Loucy (cell line): ENCODE results near the gene FLII.

ENCODE experiments used
- H2AFZ ChIP-seq: fragments of 200-600 bp; sonication (generic); 2 replicates; pipeline ENCODE4 v1.6.0; 2016; ENCODE audit warnings: antibody characterized with exemption, mild to moderate bottlenecking, low read length, moderate library complexity
- H3F3A ChIP-seq: fragments of 200-600 bp; 2 replicates; pipeline ENCODE4 v1.6.0; 2016; ENCODE audit warnings: antibody characterized with exemption, low read depth, mild to moderate bottlenecking
- H3K27me3 ChIP-seq: fragments of 200-600 bp; sonication (generic); 2 replicates; pipeline ENCODE4 v1.6.1; 2014; ENCODE audit warnings: low read length, mild to moderate bottlenecking; ENCODE audit not compliant: insufficient read depth, poor library complexity, severe bottlenecking
- H3K36me3 ChIP-seq: fragments of 200-600 bp; sonication (generic); 2 replicates; pipeline ENCODE4 v1.6.1; 2016; ENCODE audit warnings: low read length; ENCODE audit not compliant: insufficient read depth
- H3K4me1 ChIP-seq: fragments of 200-600 bp; sonication (generic); 2 replicates; pipeline ENCODE4 v1.5.1; 2014; ENCODE audit warnings: low read length, mild to moderate bottlenecking; ENCODE audit not compliant: insufficient read depth, poor library complexity, severe bottlenecking
- H3K4me2 ChIP-seq: fragments of 200-600 bp; sonication (generic); 2 replicates; pipeline ENCODE4 v1.6.0; 2014; ENCODE audit warnings: antibody characterized with exemption, low read length, low read depth, mild to moderate bottlenecking; ENCODE audit not compliant: poor library complexity, severe bottlenecking
- H3K4me3 ChIP-seq: fragments of 200-600 bp; sonication (generic); 2 replicates; pipeline ENCODE4 v1.5.1; 2014; ENCODE audit warnings: low read length, mild to moderate bottlenecking, mixed read lengths; ENCODE audit not compliant: poor library complexity, severe bottlenecking
- H3K79me2 ChIP-seq: fragments of 200-600 bp; sonication (generic); 2 replicates; pipeline ENCODE4 v1.6.1; 2014; ENCODE audit warnings: low read length; ENCODE audit not compliant: insufficient read depth
- H3K9ac ChIP-seq: fragments of 200-600 bp; sonication (generic); 2 replicates; pipeline ENCODE4 v1.6.0; 2014; ENCODE audit warnings: mild to moderate bottlenecking, low read depth, low read length, moderate library complexity; ENCODE audit not compliant: poor library complexity, severe bottlenecking
- H3K9me2 ChIP-seq: fragments of 200-600 bp; sonication (generic); replicated peaks from 2 replicates; pipeline ENCODE4 v1.6.1; 2016; ENCODE audit warnings: low read depth, low read length, mixed read lengths
- H3K9me3 ChIP-seq: fragments of 200-600 bp; sonication (generic); 2 replicates; pipeline ENCODE4 v1.6.1; 2014; ENCODE audit warnings: mild to moderate bottlenecking, antibody characterized with exemption, low read length, low read depth; ENCODE audit not compliant: insufficient read depth
- H4K20me1 ChIP-seq: fragments of 200-600 bp; sonication (generic); 2 replicates; pipeline ENCODE4 v1.6.0; 2014; ENCODE audit warnings: antibody characterized with exemption, low read length, mild to moderate bottlenecking; ENCODE audit not compliant: insufficient read depth, poor library complexity, severe bottlenecking
- CTCF ChIP-seq: fragments of 200-600 bp; sonication (generic); conservative IDR thresholded peaks from 2 replicates; pipeline ENCODE4 v1.5.1; 2014; ENCODE audit warnings: mild to moderate bottlenecking, antibody characterized with exemption, low read length
- EZH2phosphoT487 ChIP-seq: fragments of 200-600 bp; IDR thresholded peaks from 2 replicates; pipeline ENCODE4 v1.6.1; 2018; ENCODE audit warnings: antibody characterized with exemption, mild to moderate bottlenecking, moderate library complexity, borderline replicate concordance

Gene FLII

GRCh38 chr17:18230288-18231141 lies 28.0 kb downstream of the FLII start:
- H3K4me3 ChIP-seq, result no peak overlapping the region
- H3K9ac ChIP-seq, result no peak overlapping the region
- H4K20me1 ChIP-seq, result peaks cover 7% of the 10 kb centered on the region
- no peak overlapping the region for H3K4me2 ChIP-seq
- H3K27me3 ChIP-seq, result no peaks in the 10 kb centered on the region
- H3K9me3 ChIP-seq, result no peaks in the 10 kb centered on the region
- H3F3A ChIP-seq, result no peaks in the 10 kb centered on the region
- no peaks in the 10 kb centered on the region; the same call in 1 of the 2 replicates for H3K36me3 ChIP-seq
- peaks cover 22% of the 10 kb centered on the region for H3K4me1 ChIP-seq
- peaks cover 32% of the 10 kb centered on the region for H3K79me2 ChIP-seq
- H3K9me2 ChIP-seq, result no peaks in the 10 kb centered on the region
- no peak for TF ChIP-seq CTCF
- TF ChIP-seq EZH2phosphoT487, result no peak
- no peak overlapping the region for H2AFZ ChIP-seq

- no peak overlapping the region for H3K9ac ChIP-seq
- H3K4me3 ChIP-seq, result no peak overlapping the region
- H3F3A ChIP-seq, result no peaks in the 10 kb centered on the region
- peaks cover 22% of the 10 kb centered on the region for H3K4me1 ChIP-seq
- TF ChIP-seq CTCF (no peak), EZH2phosphoT487 (no peak)
- H3K36me3 ChIP-seq, result no peaks in the 10 kb centered on the region; the same call in 1 of the 2 replicates
- peaks cover 32% of the 10 kb centered on the region for H3K79me2 ChIP-seq
- H3K27me3 ChIP-seq, result no peaks in the 10 kb centered on the region
- H3K9me2 ChIP-seq, result no peaks in the 10 kb centered on the region
- no peak overlapping the region for H3K4me2 ChIP-seq
- no peaks in the 10 kb centered on the region for H3K9me3 ChIP-seq
- H4K20me1 ChIP-seq, result peaks cover 7% of the 10 kb centered on the region
- H2AFZ ChIP-seq, result no peak overlapping the region
Observed at GRCh38 chr17:18229771-18230170, 28.8 kb downstream of the FLII start.

GRCh38 chr17:18229254-18229653 lies 29.3 kb downstream of the FLII start:
- Histone ChIP-seq H4K20me1 (peaks cover 7% of the 10 kb centered on the region), H3K4me1 (peaks cover 22% of the 10 kb centered on the region), H3K9ac (no peak overlapping the region), H3K79me2 (peaks cover 32% of the 10 kb centered on the region), H3K4me3 (no peak overlapping the region), H3K9me3 (no peaks in the 10 kb centered on the region), H2AFZ (no peak overlapping the region), H3K27me3 (no peaks in the 10 kb centered on the region), H3F3A (no peaks in the 10 kb centered on the region), H3K4me2 (peak overlapping the region; percentile 13), H3K9me2 (no peaks in the 10 kb centered on the region), H3K36me3 (no peaks in the 10 kb centered on the region; the same call in 1 of the 2 replicates)
- TF ChIP-seq CTCF, result no peak
- TF ChIP-seq EZH2phosphoT487, result no peak
